K562 (cell line): ENCODE measurements around the gene SAMD13. TPM values are rescaled to one million over a fixed set of nuclear protein-coding genes. Genes with fewer than 3 reads are reported as not detected.

Experiments used
- ATAC-seq: fragments of 200-7000 bp; cut with Tn5 transposase; 3 replicates; pipeline ENCODE4 v1.9.1; 2020; ENCODE audit warnings: moderate library complexity
- BruUV-seq: library from RNA; stranded (reverse); fragments of 400-500 nt; replicated peaks from 2 replicates; lab custom pipeline; 2021; lab: Mats Ljungman, UMichigan
- CTCF ChIA-PET: fragments of 300-600 bp; formaldehyde crosslinking; extraction: SDS; loops from one replicate; lab custom pipeline; 2021; ENCODE audit warnings: low intra/inter-chr PET ratio; lab: Yijun Ruan, JAX
- POLR2A ChIA-PET: fragments of 300-600, 350-650 bp; sonication (Branson Sonifier 250); formaldehyde crosslinking; extraction: SDS; loops from one replicate; lab custom pipeline; 2021; ENCODE audit warnings: antibody characterized with exemption, inconsistent platforms; lab: Yijun Ruan, JAX
- DNase-seq, 4 experiments: peaks; one replicate each; pipeline versions ENCODE4 v3.0.0 to v3.0.0-alpha.2; 2011 to 2018; ENCODE audit warnings: low spot score in 3 of 4, mixed read lengths in 3 of 4; ENCODE audit errors: extremely low read depth in 1 of 4
- FAIRE-seq: peaks from 2 replicates; lab custom pipeline; 2011; peaks lifted over from hg19 to GRCh38; lab: Jason Lieb, UNC
- H2AFZ ChIP-seq: 2 replicates; pipeline ENCODE4 v1.6.0; 2011; ENCODE audit warnings: low read depth, low read length, control low read depth, inconsistent platforms
- H3K27ac ChIP-seq: fragments of 200-600 bp; 3 replicates; pipeline ENCODE4 v1.8.0; 2011; ENCODE audit warnings: low read depth, mild to moderate bottlenecking, control low read depth, inconsistent platforms, low read length, moderate library complexity, mixed read lengths; ENCODE audit errors: extremely low read depth
- H3K27me3 ChIP-seq, 2 experiments: fragments of 300-600 bp in 1 of 2; 2 replicates in 1 of 2; 3 replicates in 1 of 2; pipeline versions ENCODE4 v1.6.0 to v1.8.0; 2011; ENCODE audit warnings: inconsistent platforms in 2 of 2, low read length in 2 of 2, mild to moderate bottlenecking in 1 of 2, mixed read lengths in 1 of 2, moderate library complexity in 1 of 2; ENCODE audit not compliant: control insufficient read depth in 2 of 2, insufficient read depth in 2 of 2
- H3K36me3 ChIP-seq: fragments of 300-600 bp; 3 replicates; pipeline ENCODE4 v1.8.0; 2011; ENCODE audit warnings: mild to moderate bottlenecking, low read length, inconsistent platforms; ENCODE audit not compliant: control insufficient read depth, insufficient read depth
- H3K4me1 ChIP-seq, 2 experiments: fragments of 200-600 bp in 1 of 2; replicated peaks in 1 of 2; 2 replicates in 1 of 2; 3 replicates in 1 of 2; pipeline versions ENCODE4 v1.5.1 to v1.8.0; 2011; ENCODE audit warnings: inconsistent platforms in 2 of 2, low read length in 2 of 2, mild to moderate bottlenecking in 1 of 2, mixed read lengths in 1 of 2, moderate library complexity in 1 of 2; ENCODE audit not compliant: control insufficient read depth in 2 of 2, insufficient read depth in 2 of 2
- H3K4me2 ChIP-seq: 2 replicates; pipeline ENCODE4 v1.6.1; 2011; ENCODE audit warnings: low read length, control low read depth, inconsistent platforms, mixed read lengths; ENCODE audit not compliant: insufficient read depth
- H3K4me3 ChIP-seq: fragments of 200-600 bp; sonication (generic), shearing (Covaris generic); 2 replicates; pipeline ENCODE4 v1.5.1; 2016; ENCODE audit warnings: control low read depth, inconsistent platforms
- H3K79me2 ChIP-seq: fragments of 200-600 bp; 3 replicates; pipeline ENCODE4 v1.8.0; 2011; ENCODE audit warnings: low read length, inconsistent platforms; ENCODE audit not compliant: control insufficient read depth, insufficient read depth
- H3K9ac ChIP-seq, 2 experiments: 2 replicates each; pipeline versions ENCODE4 v1.6.0 to v1.6.1; 2011; ENCODE audit warnings: low read depth in 2 of 2, low read length in 2 of 2, control low read depth in 1 of 2, inconsistent platforms in 1 of 2, mild to moderate bottlenecking in 1 of 2, mixed read lengths in 1 of 2; ENCODE audit not compliant: insufficient read depth in 1 of 2
- H3K9me1 ChIP-seq: one replicate; pipeline ENCODE4 v1.6.0; 2011; ENCODE audit warnings: inconsistent platforms, mild to moderate bottlenecking, low read length, moderate library complexity; ENCODE audit not compliant: control insufficient read depth, insufficient read depth
- H3K9me3 ChIP-seq: replicated peaks from 2 replicates; pipeline ENCODE4 v1.5.1; 2011; ENCODE audit warnings: low read depth, low read length, inconsistent platforms; ENCODE audit not compliant: control insufficient read depth, insufficient read depth
- H4K20me1 ChIP-seq: replicated peaks from 2 replicates; pipeline ENCODE4 v1.6.1; 2011; ENCODE audit warnings: low read length, inconsistent platforms, mixed read lengths; ENCODE audit not compliant: control insufficient read depth, insufficient read depth
- AFF4 ChIP-seq: sonication (generic); formaldehyde crosslinking; IDR thresholded peaks from 2 replicates; pipeline ENCODE4 v1.8.0; 2023; ENCODE audit warnings: mild to moderate bottlenecking, missing genetic modification reagents
- ATF4 ChIP-seq: fragments of 450-650 bp; formaldehyde crosslinking; IDR thresholded peaks from 2 replicates; pipeline ENCODE4 v1.4.0; 2022; ENCODE audit warnings: mild to moderate bottlenecking, moderate library complexity
- CBFA2T3 ChIP-seq: fragments of 450-650 bp; IDR thresholded peaks from 2 replicates; pipeline ENCODE4 v1.6.1; 2017
- CEBPG ChIP-seq, 3 experiments: fragments of 200-800 bp in 1 of 3; sonication (Bioruptor generic) in 1 of 3; sonication (generic) in 1 of 3; formaldehyde crosslinking in 1 of 3; IDR thresholded peaks in 2 of 3; conservative IDR thresholded peaks in 1 of 3; 2 replicates each; pipeline versions ENCODE4 v1.6.1 to v1.8.0; 2016 to 2022; ENCODE audit warnings: missing compliant biosample characterization in 2 of 3, missing genetic modification characterization in 2 of 3, mild to moderate bottlenecking in 1 of 3, missing genetic modification reagents in 1 of 3
- CREM ChIP-seq: IDR thresholded peaks from 2 replicates; pipeline ENCODE4 v1.6.1; 2014; ENCODE audit warnings: antibody characterized with exemption, low read depth
- CTBP1 ChIP-seq: fragments of 450-650 bp; IDR thresholded peaks from 2 replicates; pipeline ENCODE4 v1.6.1; 2016; ENCODE audit warnings: borderline replicate concordance
- CXXC5 ChIP-seq: fragments of 250-450 bp; sonication (Bioruptor Pico); IDR thresholded peaks from 2 replicates; pipeline ENCODE4 v1.8.0; 2022; ENCODE audit warnings: inconsistent platforms, mild to moderate bottlenecking, moderate library complexity
- FOXJ2 ChIP-seq: fragments of 200-800 bp; sonication (Bioruptor generic); IDR thresholded peaks from 2 replicates; pipeline ENCODE4 v1.6.1; 2016; ENCODE audit warnings: missing genetic modification characterization, missing compliant biosample characterization
- MED1 ChIP-seq: sonication (generic); formaldehyde crosslinking; IDR thresholded peaks from 2 replicates; pipeline ENCODE4 v1.8.1; 2023; ENCODE audit warnings: missing genetic modification reagents, borderline replicate concordance
- MTA1 ChIP-seq: fragments of 450-650 bp; IDR thresholded peaks from 2 replicates; pipeline ENCODE4 v1.6.1; 2017; ENCODE audit warnings: borderline replicate concordance
- NCOA2 ChIP-seq, 2 experiments: fragments of 450-650 bp; IDR thresholded peaks; 2 replicates each; pipeline ENCODE4 v1.6.1; 2018; ENCODE audit warnings: mild to moderate bottlenecking in 2 of 2, moderate library complexity in 1 of 2; ENCODE audit not compliant: partially characterized antibody in 2 of 2
- PHF20 ChIP-seq: fragments of 450-650 bp; IDR thresholded peaks from 2 replicates; pipeline ENCODE4 v1.6.1; 2018; ENCODE audit not compliant: partially characterized antibody
- RCOR1 ChIP-seq, 2 experiments: IDR thresholded peaks; 2 replicates each; pipeline ENCODE4 v1.6.1; 2012; ENCODE audit warnings: low read depth in 2 of 2, low read length in 2 of 2, borderline replicate concordance in 1 of 2, improper control_type of control experiment in 1 of 2
- TCF3 ChIP-seq: sonication (generic); formaldehyde crosslinking; IDR thresholded peaks from 2 replicates; pipeline ENCODE4 v1.4.0; 2020; ENCODE audit warnings: mild to moderate bottlenecking, missing genetic modification reagents
- ZKSCAN3 ChIP-seq: fragments of 250-450 bp; sonication (Bioruptor Pico); IDR thresholded peaks from 2 replicates; pipeline ENCODE4 v1.4.0; 2020
- ZNF282 ChIP-seq: sonication (generic); formaldehyde crosslinking; IDR thresholded peaks from 2 replicates; pipeline ENCODE4 v1.8.1; 2023; ENCODE audit warnings: missing genetic modification reagents
- ZNF766 ChIP-seq: fragments of 200-800 bp; sonication (Bioruptor generic); conservative IDR thresholded peaks from 2 replicates; pipeline ENCODE4 v1.6.1; 2016; ENCODE audit warnings: missing genetic modification characterization, missing compliant biosample characterization
- WGBS: fragments of 100-300 bp; shearing (Covaris generic); methylation state at CpG from one replicate; pipeline ENCODE4 v1.1.6; 2016; ENCODE audit warnings: low coverage, mixed read lengths; ENCODE audit not compliant: insufficient coverage; ENCODE audit errors: missing lambda C conversion rate; 5-methylcytosine and 5-hydroxymethylcytosine counted together
- in situ Hi-C: fragments of 300-500 bp; cut with MboI; formaldehyde crosslinking; loops from 4 replicates; pipeline ENCODE4 v1.15.0; 2018; ENCODE audit warnings: inconsistent platforms, mixed read lengths
- intact Hi-C: fragments of 100-400 bp; cut with micrococcal nuclease; formaldehyde crosslinking; loops from 2 replicates; pipeline ENCODE4 v1.14.2; 2022
- polyA plus RNA-seq, 8 experiments: library from polyadenylated mRNA; depleted of rRNA in 4 of 8; stranded (reverse) in 5 of 8; unstranded in 3 of 8; fragments of >200 nt; fragmentation: Nextera tagmentation in 2 of 8; fragmentation: Illumina TruSeq in 1 of 8; extraction: Ambion mirVana in 2 of 8; extraction: Trizol in 1 of 8; gene quantifications; 2 replicates each; pipeline versions ENCODE4 v1.2.1 to v1.2.3, GENCODE V29; 2011 to 2014; ENCODE audit warnings: inconsistent platforms in 1 of 8, missing spikeins in 1 of 8
- total RNA-seq, 7 experiments: library from RNA; depleted of rRNA in 6 of 7; stranded (reverse); fragments of >200 nt in 6 of 7; fragmentation: Illumina TruSeq in 2 of 7; extraction: Trizol in 2 of 7; gene quantifications; 2 replicates each; pipeline versions ENCODE4 v1.2.1 to v1.2.3, GENCODE V29; 2011 to 2021; ENCODE audit warnings: low replicate concordance in 1 of 7

The SAMD13 gene
- total and polyA plus RNA-seq, 9 of the 15 experiments (the other 6 are each of a cell fraction or from before 2014, with no cell fraction given) = 0.78 to 2.7 (median 1.00) TPM

GRCh38 chr1:84277343-84278059 lies 24.0 kb upstream of the SAMD13 start (continued):
- TF ChIP-seq AFF4 (no peak), CEBPG (CRISPR knock-in tag; IDR thresholded peaks at IDR 0.05) (no peak), CEBPG (tag; conservative IDR thresholded peaks at IDR 0.05 in 1 of 2, IDR thresholded peaks at IDR 0.05 in 1 of 2) (peak; percentile 71 to 97; a peak in 3 of 4 replicates), MED1 (no peak), CREM (no peak), ZKSCAN3 (CRISPR knock-in tag) (no peak)

- no peaks in the 10 kb centered on the region for H3K27me3 ChIP-seq
- no peaks in the 10 kb centered on the region for H3K36me3 ChIP-seq
- in situ Hi-C loops = no loop called here
- H3K27ac ChIP-seq = no peak overlapping the region
- ChIA-PET CTCF (no interaction called here), POLR2A (interaction anchor here (0.7 to 1.6 kb wide), 2 partner anchors 14 to 397 kb away, joined by 3 to 6 read pairs; no protein-coding TSS in a partner anchor)
- H3K9me1 ChIP-seq = no peaks in the 10 kb centered on the region
- FAIRE-seq (peak; percentile 78), ATAC-seq (peak; percentile 72; the same call in 2 of the 3 replicates), DNase-seq (peak in 1 of 4 experiments; percentile 25)
- no peaks in the 10 kb centered on the region for H3K79me2 ChIP-seq
- no peaks in the 10 kb centered on the region; a peak in 1 of 5 replicates for H3K4me1 ChIP-seq
- no peaks in the 10 kb centered on the region for H3K9me3 ChIP-seq
- intact Hi-C loops = no loop called here
- H4K20me1 ChIP-seq = no peaks in the 10 kb centered on the region
- H3K4me3 ChIP-seq = no peak overlapping the region
- no peak overlapping the region for H3K9ac ChIP-seq
- WGBS = 0% methylated on average over 7 of the region's 7 CpGs
- H3K4me2 ChIP-seq = no peak overlapping the region
- H2AFZ ChIP-seq = peak overlapping the region; percentile 18; the same call in 1 of the 2 replicates
- BruUV-seq = no TSS peak
- peak; percentile 64; the same call in 1 of the 2 replicates for TF ChIP-seq MTA1
- peak; percentile 78 for TF ChIP-seq CXXC5
- peak; percentile 36; the same call in 1 of the 2 replicates for TF ChIP-seq CBFA2T3
- TF ChIP-seq PHF20 = no peak
- peak; percentile 54 for TF ChIP-seq ZNF766 (CRISPR knock-in tag)
- TF ChIP-seq FOXJ2 = peak; percentile 90
- no peak for TF ChIP-seq NCOA2 (IDR thresholded peaks at IDR 0.05; ENCODE audit: partially characterized antibody in 2 of 2)
- TF ChIP-seq RCOR1 (IDR thresholded peaks at IDR 0.05; ENCODE audit: borderline replicate concordance in 1 of 2, low read depth in 2 of 2, low read length in 2 of 2) = peak in 1 of 2 experiments; percentile 82; a peak in 2 of 4 replicates
- peak; percentile 61 for TF ChIP-seq TCF3 (CRISPR knock-in tag)
- no peak for TF ChIP-seq ZNF282 (CRISPR knock-in tag)
- peak; percentile 79 for TF ChIP-seq CTBP1
- TF ChIP-seq ATF4 (CRISPR knock-in tag) = peak; percentile 57; the same call in 1 of the 2 replicates
Measured at GRCh38 chr1:84278905-84279304, 22.6 kb upstream of the SAMD13 start.
